Measurements from ENCODE around the gene ITPK1. TPM values are rescaled to one million over a fixed set of nuclear protein-coding genes. Genes with fewer than 3 reads are reported as not detected.
A peak's percentile ranks its signal among the peaks of the same experiment; 100 is the strongest.

Gene ITPK1
- total and polyA plus RNA-seq, 10 of the 15 experiments (the other 5 are each of a cell fraction or from before 2014, with no cell fraction given): 1.3 to 73.2 (median 27.0) TPM

DNA sequence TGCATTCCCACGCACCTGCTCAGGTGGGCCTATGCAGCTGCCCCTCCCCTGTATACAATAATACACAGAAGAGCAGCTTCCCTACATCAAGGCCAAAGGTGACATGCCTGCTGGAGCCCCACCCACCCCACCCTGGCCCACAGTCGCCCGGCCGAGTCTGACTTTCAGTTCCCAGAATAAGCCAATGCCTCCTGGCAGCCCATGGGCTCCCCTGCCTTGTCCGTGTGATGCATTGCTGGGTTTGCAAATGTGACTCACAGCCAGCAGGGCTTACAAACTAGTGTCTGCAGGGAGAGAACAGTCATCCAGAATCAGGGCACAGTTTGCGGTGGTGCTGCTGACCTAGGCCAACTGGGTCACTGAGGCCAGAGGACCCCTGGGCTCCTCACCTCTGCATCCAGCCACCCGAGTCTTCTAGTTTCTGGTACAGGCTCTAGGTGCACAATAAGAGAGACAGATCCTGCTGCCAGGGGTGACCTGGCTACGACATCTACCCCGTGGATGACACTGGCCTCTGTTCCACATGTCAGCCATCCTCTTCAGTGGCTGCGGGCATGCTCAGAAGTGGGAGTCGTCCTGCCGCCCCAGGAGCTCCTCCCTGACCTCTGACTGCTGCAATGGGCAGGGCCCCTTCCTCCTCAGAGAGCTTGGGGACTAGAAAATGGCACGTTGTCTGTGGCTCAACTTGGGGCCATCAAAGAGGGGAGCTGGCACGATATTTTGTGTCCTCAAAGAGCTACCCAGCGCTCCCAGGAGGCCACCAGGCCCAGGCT is 108.3 kb downstream of the ITPK1 start:
- H3K36me3 ChIP-seq (ENCODE audit: control insufficient read depth in 2 of 2, insufficient read depth in 2 of 2, low read length in 1 of 2): peaks cover 0 to 24% of the 10 kb centered on the region in 2 experiments; a peak in 3 of 4 replicates
- H2AFZ ChIP-seq (ENCODE audit: control insufficient read depth, low read depth, low read length): no peak overlapping the region
- H3K27ac ChIP-seq (ENCODE audit: control insufficient read depth, insufficient read depth): no peak overlapping the region
- in situ Hi-C loops (cut with MboI): no loop called here
- ATAC-seq (peak; percentile 80), FAIRE-seq (no peak), DNase-seq (ENCODE audit: low read depth, low spot score) (peak; percentile 23)
- H3K9me3 ChIP-seq (replicated peaks; ENCODE audit: control insufficient read depth, insufficient read depth, low read length): no peaks in the 10 kb centered on the region
- no peak for TF ChIP-seq DPF2 (IDR thresholded peaks at IDR 0.05)
- TF ChIP-seq, protein P1, sequence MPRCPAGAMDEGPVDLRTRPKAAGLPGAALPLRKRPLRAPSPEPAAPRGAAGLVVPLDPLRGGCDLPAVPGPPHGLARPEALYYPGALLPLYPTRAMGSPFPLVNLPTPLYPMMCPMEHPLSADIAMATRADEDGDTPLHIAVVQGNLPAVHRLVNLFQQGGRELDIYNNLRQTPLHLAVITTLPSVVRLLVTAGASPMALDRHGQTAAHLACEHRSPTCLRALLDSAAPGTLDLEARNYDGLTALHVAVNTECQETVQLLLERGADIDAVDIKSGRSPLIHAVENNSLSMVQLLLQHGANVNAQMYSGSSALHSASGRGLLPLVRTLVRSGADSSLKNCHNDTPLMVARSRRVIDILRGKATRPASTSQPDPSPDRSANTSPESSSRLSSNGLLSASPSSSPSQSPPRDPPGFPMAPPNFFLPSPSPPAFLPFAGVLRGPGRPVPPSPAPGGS (IDR thresholded peaks at IDR 0.05; ENCODE audit: borderline replicate concordance, insufficient read depth, low read depth, low read length, poor library complexity, severe bottlenecking): peak; percentile 76
- CTCF ChIA-PET: interaction anchor here (0.5 to 1.0 kb wide), 2 partner anchors 26 to 125 kb away, joined by 3 read pairs; no protein-coding TSS in a partner anchor
- WGBS (ENCODE audit: insufficient coverage, insufficient replicate concordance, low lambda C conversion rate, missing lambda C conversion rate): 38% methylated on average over 15 of the region's 15 CpGs
- intact Hi-C loops (cut with micrococcal nuclease; ENCODE audit: unreplicated experiment): no loop called here
- POLR2A ChIA-PET: interaction anchor here (1.0 kb wide), 1 partner anchor 99 kb away, joined by 5 read pairs; no protein-coding TSS in a partner anchor
- H4K20me1 ChIP-seq (ENCODE audit: control insufficient read depth, insufficient read depth): no peaks in the 10 kb centered on the region
- BruUV-seq (replicated peaks): no TSS peak
- no peak overlapping the region; the same call in 1 of the 2 replicates for H3K4me2 ChIP-seq (ENCODE audit: control insufficient read depth, insufficient read depth)
- SMC1A ChIA-PET (ENCODE audit: uncharacterized antibody, unreplicated experiment): no interaction called here
- H3K79me2 ChIP-seq (ENCODE audit: control insufficient read depth, insufficient read depth, low read length): no peaks in the 10 kb centered on the region; the same call in 1 of the 2 replicates
- no peak overlapping the region for H3K9ac ChIP-seq (ENCODE audit: control insufficient read depth, insufficient read depth, low read length)
- H3K4me1 ChIP-seq (ENCODE audit: control insufficient read depth, insufficient read depth, low read length): peaks cover 8% of the 10 kb centered on the region
- H3K27me3 ChIP-seq (replicated peaks in 1 of 2; ENCODE audit: control insufficient read depth in 2 of 2, insufficient read depth in 2 of 2, low read length in 1 of 2): no peaks in the 10 kb centered on the region
- no peak overlapping the region for H3K4me3 ChIP-seq
- RAD21 ChIA-PET (ENCODE audit: unreplicated experiment): no interaction called here

DNA sequence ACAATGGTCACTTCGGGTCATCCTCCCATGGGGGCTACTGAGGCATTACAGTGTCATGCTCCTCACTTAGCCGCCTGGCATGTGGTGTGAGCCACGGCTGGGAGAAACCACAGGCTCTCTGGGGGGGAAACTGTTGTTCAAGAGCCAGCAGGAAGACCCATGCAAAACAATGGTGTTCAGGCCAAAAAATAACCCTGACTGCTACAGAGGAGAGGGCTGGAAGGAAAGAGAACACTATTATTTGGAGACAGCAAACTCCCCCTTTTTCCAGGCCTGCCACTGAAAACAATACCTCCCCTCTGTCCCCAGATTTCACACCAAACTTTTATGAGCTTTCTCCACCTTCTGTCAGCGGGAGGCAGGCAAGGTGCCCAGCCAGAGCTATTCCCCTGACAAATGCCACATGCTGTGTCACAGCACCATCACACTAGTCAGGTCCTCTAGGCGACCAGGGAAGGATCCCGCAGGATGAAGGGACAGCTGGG is 109.1 kb downstream of the ITPK1 start:
- H3K79me2 ChIP-seq (ENCODE audit: control insufficient read depth, insufficient read depth, low read length): no peaks in the 10 kb centered on the region
- TF ChIP-seq, protein P2, sequence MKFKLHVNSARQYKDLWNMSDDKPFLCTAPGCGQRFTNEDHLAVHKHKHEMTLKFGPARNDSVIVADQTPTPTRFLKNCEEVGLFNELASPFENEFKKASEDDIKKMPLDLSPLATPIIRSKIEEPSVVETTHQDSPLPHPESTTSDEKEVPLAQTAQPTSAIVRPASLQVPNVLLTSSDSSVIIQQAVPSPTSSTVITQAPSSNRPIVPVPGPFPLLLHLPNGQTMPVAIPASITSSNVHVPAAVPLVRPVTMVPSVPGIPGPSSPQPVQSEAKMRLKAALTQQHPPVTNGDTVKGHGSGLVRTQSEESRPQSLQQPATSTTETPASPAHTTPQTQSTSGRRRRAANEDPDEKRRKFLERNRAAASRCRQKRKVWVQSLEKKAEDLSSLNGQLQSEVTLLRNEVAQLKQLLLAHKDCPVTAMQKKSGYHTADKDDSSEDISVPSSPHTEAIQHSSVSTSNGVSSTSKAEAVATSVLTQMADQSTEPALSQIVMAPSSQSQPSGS (IDR thresholded peaks at IDR 0.05; ENCODE audit: low read length): no peak
- no peak for TF ChIP-seq CEBPB (IDR thresholded peaks at IDR 0.05; ENCODE audit: borderline replicate concordance in 1 of 2, low read depth in 2 of 2, low read length in 2 of 2)
- TF ChIP-seq GABPA (IDR thresholded peaks at IDR 0.05; ENCODE audit: low read depth): no peak
- TF ChIP-seq E2F4 (IDR thresholded peaks at IDR 0.05; ENCODE audit: low read depth, low read length): no peak
- TF ChIP-seq HCFC1 (IDR thresholded peaks at IDR 0.05; ENCODE audit: low read length): no peak
- H3K27me3 ChIP-seq (replicated peaks in 1 of 2; ENCODE audit: control insufficient read depth in 2 of 2, insufficient read depth in 2 of 2, low read length in 1 of 2): no peaks in the 10 kb centered on the region
- POLR2A ChIA-PET: interaction anchor here (0.6 to 1.0 kb wide), 2 partner anchors 99 to 532 kb away, joined by 4 to 5 read pairs; no protein-coding TSS in a partner anchor
- no peak overlapping the region for H2AFZ ChIP-seq (ENCODE audit: control insufficient read depth, low read depth, low read length)
- in situ Hi-C loops (cut with MboI) (no loop called here), intact Hi-C loops (cut with micrococcal nuclease; ENCODE audit: unreplicated experiment) (no loop called here)
- CTCF ChIA-PET: interaction anchor here (0.5 to 1.0 kb wide), 2 partner anchors 27 to 126 kb away, joined by 3 read pairs; no protein-coding TSS in a partner anchor
- FAIRE-seq (no peak), DNase-seq (ENCODE audit: low read depth, low spot score) (no peak), ATAC-seq (peak; percentile 38)
- no peaks in the 10 kb centered on the region for H4K20me1 ChIP-seq (ENCODE audit: control insufficient read depth, insufficient read depth)
- SMC1A ChIA-PET (ENCODE audit: uncharacterized antibody, unreplicated experiment): interaction anchor here (0.6 kb wide), 1 partner anchor 136 kb away, joined by 3 read pairs; no protein-coding TSS in a partner anchor
- no TSS peak for BruUV-seq (replicated peaks)
- H3K4me2 ChIP-seq (ENCODE audit: control insufficient read depth, insufficient read depth): no peak overlapping the region
- H3K4me3 ChIP-seq: no peak overlapping the region
- H3K9me3 ChIP-seq (replicated peaks; ENCODE audit: control insufficient read depth, insufficient read depth, low read length): no peaks in the 10 kb centered on the region
- H3K9ac ChIP-seq (ENCODE audit: control insufficient read depth, insufficient read depth, low read length): no peak overlapping the region
- RAD21 ChIA-PET (ENCODE audit: unreplicated experiment): no interaction called here
- peaks cover 0 to 25% of the 10 kb centered on the region in 2 experiments; a peak in 3 of 4 replicates for H3K36me3 ChIP-seq (ENCODE audit: control insufficient read depth in 2 of 2, insufficient read depth in 2 of 2, low read length in 1 of 2)
- peaks cover 8% of the 10 kb centered on the region for H3K4me1 ChIP-seq (ENCODE audit: control insufficient read depth, insufficient read depth, low read length)
- H3K27ac ChIP-seq (ENCODE audit: control insufficient read depth, insufficient read depth): no peak overlapping the region
- 44% methylated on average over 6 of the region's 6 CpGs for WGBS (ENCODE audit: insufficient coverage, insufficient replicate concordance, low lambda C conversion rate, missing lambda C conversion rate)

Measured in GM12878 (cell line).